Astrocyte (in vitro differentiated cells and primary cell): Measurements from ENCODE around the gene ZNF30.

Source experiments
- EZH2 ChIP-seq: IDR thresholded peaks from 2 replicates; pipeline ENCODE4 v1.6.1; 2012; ENCODE audit warnings: mild to moderate bottlenecking, low read length, inconsistent platforms; ENCODE audit not compliant: insufficient read depth
- TF ChIP-seq, protein P1 (sequence below): IDR thresholded peaks from 2 replicates; pipeline ENCODE4 v1.5.1; 2011; ENCODE audit warnings: low read depth, mild to moderate bottlenecking, inconsistent platforms, low read length, moderate library complexity; ENCODE audit not compliant: insufficient read depth

- TF ChIP-seq, protein P1, sequence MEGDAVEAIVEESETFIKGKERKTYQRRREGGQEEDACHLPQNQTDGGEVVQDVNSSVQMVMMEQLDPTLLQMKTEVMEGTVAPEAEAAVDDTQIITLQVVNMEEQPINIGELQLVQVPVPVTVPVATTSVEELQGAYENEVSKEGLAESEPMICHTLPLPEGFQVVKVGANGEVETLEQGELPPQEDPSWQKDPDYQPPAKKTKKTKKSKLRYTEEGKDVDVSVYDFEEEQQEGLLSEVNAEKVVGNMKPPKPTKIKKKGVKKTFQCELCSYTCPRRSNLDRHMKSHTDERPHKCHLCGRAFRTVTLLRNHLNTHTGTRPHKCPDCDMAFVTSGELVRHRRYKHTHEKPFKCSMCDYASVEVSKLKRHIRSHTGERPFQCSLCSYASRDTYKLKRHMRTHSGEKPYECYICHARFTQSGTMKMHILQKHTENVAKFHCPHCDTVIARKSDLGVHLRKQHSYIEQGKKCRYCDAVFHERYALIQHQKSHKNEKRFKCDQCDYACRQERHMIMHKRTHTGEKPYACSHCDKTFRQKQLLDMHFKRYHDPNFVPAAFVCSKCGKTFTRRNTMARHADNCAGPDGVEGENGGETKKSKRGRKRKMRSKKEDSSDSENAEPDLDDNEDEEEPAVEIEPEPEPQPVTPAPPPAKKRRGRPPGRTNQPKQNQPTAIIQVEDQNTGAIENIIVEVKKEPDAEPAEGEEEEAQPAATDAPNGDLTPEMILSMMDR = no peak
- TF ChIP-seq EZH2 = no peak
Measured at GRCh38 chr19:34976611-34977010, 49.9 kb downstream of the ZNF30 start.
